Retinal pigment epithelial cell (primary cell): ENCODE measurements around the gene CLDN20.
A peak's percentile ranks its signal among the peaks of the same experiment; 100 is the strongest.

Source experiments
- DNase-seq: peaks from one replicate; pipeline ENCODE4 v3.0.0-alpha.2; 2010; ENCODE audit warnings: low read depth
- H3K4me3 ChIP-seq: 2 replicates; pipeline ENCODE4 v1.5.1; 2011; ENCODE audit warnings: mild to moderate bottlenecking, low read length, control low read depth, moderate library complexity
- TF ChIP-seq, protein P1 (sequence below): conservative IDR thresholded peaks from 2 replicates; pipeline ENCODE4 v1.5.1; 2011; ENCODE audit warnings: low read depth, low read length, control low read depth, inconsistent platforms

The CLDN20 gene

DNA sequence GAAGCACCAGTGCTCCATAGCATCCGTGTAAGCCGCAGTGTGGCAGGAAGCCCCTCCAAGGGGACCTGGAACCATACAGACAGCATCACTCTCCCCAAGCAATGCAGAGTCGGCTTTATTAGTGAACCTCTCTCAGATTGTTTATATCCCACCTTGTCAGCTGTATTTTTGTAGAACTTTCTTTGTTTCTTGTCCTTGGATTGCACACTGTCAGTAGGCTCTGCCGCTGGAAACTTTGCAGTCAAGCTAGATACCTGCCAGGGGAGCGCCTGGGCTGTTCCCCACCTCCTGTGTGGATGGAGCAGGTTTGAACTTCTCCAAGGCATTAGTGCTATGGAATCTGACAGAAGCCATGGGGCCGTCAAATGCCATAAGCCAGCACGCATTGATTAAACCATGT is 18.6 kb upstream of the CLDN20 start:
- H3K4me3 ChIP-seq, result no peak overlapping the region
- DNase-seq, result no peak
- TF ChIP-seq, protein P1, sequence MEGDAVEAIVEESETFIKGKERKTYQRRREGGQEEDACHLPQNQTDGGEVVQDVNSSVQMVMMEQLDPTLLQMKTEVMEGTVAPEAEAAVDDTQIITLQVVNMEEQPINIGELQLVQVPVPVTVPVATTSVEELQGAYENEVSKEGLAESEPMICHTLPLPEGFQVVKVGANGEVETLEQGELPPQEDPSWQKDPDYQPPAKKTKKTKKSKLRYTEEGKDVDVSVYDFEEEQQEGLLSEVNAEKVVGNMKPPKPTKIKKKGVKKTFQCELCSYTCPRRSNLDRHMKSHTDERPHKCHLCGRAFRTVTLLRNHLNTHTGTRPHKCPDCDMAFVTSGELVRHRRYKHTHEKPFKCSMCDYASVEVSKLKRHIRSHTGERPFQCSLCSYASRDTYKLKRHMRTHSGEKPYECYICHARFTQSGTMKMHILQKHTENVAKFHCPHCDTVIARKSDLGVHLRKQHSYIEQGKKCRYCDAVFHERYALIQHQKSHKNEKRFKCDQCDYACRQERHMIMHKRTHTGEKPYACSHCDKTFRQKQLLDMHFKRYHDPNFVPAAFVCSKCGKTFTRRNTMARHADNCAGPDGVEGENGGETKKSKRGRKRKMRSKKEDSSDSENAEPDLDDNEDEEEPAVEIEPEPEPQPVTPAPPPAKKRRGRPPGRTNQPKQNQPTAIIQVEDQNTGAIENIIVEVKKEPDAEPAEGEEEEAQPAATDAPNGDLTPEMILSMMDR, result no peak

GRCh38 chr6:155245831-155246230 is 18.0 kb upstream of the CLDN20 start:
- H3K4me3 ChIP-seq, result no peak overlapping the region
- TF ChIP-seq, protein P1, result no peak
- peak; percentile 70 for DNase-seq

- DNase-seq, result no peak
- no peak overlapping the region for H3K4me3 ChIP-seq
- TF ChIP-seq, protein P1, result no peak
These were observed 17.0 kb upstream of the CLDN20 start for GRCh38 chr6:155246825-155247224.

- H3K4me3 ChIP-seq, result no peak overlapping the region
- peak; percentile 54 for DNase-seq
- TF ChIP-seq, protein P1, result no peak
These were observed 16.2 kb upstream of the CLDN20 start for GRCh38 chr6:155247618-155248007.

DNA sequence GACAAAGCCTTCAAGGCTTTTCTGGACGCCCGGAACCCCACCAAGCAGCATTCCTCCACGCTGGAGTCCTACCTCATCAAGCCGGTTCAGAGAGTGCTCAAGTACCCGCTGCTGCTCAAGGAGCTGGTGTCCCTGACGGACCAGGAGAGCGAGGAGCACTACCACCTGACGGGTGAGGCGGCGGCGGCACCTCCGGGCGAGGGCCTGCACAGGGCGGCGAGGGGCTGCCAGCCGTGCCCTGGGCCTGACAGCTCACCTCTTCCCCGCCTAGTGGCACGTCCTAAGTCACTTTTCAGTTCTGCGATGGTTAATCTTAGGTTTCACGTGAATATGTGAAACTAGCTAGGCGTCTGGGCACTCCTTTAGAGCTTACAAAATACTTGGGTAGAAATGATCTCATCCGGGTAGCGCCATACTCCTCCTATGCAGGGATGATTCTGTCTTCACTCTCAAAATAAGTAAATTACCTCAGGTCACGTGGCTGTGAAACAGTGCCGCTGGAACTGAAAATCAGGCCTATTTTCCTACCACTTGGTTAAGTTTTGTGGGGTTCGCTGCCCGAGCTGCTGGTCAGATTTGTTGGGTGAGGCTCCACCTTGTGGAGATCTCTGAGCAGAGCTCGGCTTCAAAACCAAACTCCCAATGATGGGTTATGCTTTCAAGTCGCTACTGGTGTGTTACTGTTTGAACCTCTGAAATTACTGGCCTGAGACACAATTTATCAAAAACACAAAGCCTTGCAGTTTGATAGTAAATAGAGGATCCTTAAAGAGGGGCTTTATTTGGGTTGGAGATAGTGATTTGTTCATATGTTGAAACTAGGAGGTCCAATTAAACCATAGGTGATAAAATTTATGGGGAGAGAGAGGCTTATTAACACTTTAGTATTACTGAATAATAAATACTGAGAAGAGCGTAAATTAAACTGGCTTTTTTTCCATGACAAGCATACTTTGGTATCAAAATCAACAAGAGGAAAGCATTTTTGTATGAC is 15.5 kb upstream of the CLDN20 start:
- TF ChIP-seq, protein P1, result peak; percentile 89
- H3K4me3 ChIP-seq, result no peak overlapping the region
- peak; percentile 22 for DNase-seq

- DNase-seq, result no peak
- TF ChIP-seq, protein P1, result no peak
- H3K4me3 ChIP-seq, result no peak overlapping the region
These were observed 13.0 kb upstream of the CLDN20 start for GRCh38 chr6:155250701-155251381.
